NCI-H226 (cell line): ENCODE data around the gene NCKAP5L.
"Not testable (repeated sequence)": the region's sequence is repeated elsewhere in the genome, so short reads cannot be mapped to it uniquely, and the experiment has no call there.

ENCODE experiments used
- DNase-seq: peaks from one replicate; pipeline ENCODE4 v3.0.0-alpha.2; 2015

The NCKAP5L gene

DNA sequence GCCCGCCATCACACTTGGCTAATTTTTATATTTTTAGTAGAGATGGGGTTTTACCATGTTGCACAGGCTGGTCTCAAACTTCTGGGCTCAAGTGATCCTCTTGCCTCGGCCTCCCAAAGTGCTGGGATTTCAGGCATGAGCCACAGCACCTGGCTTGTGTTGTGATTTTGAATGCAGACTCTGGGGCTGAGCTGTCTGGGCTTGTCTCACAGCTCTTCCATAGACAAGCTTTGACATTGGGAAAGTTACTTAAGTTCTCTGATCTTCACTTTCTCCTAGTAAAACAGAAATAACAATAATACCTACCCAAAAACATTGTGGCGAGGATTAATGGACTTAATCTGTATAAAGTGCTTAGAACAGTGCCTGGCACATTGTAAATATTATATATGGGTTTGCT, 50.9 kb downstream of the NCKAP5L start:
- DNase-seq = no peak

DNA sequence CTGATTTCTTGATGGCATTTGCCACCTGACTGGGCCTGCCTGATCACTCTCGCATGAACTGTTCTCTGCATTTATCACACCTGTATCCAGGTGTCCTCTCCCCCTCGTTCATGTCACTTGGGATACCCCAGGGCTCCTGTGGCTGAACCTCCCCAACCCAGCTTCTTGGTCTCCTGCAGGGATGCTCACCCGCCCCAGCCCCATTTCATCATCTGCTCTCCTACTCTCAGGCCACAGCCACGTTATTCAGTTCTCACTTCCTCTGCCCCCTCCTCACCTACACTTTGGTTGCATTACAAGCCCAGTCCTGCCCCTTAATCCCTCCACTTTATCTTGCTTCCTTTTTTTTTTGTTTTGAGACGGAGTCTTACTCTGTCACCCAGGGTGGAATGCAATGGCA, 51.4 kb downstream of the NCKAP5L start:
- DNase-seq = no peak

- DNase-seq = peak; percentile 58
Observed at GRCh38 chr12:49776413-49776812, 51.8 kb downstream of the NCKAP5L start.

GRCh38 chr12:49773102-49773501, 55.1 kb downstream of the NCKAP5L start:
- DNase-seq = not testable (repeated sequence)

DNA sequence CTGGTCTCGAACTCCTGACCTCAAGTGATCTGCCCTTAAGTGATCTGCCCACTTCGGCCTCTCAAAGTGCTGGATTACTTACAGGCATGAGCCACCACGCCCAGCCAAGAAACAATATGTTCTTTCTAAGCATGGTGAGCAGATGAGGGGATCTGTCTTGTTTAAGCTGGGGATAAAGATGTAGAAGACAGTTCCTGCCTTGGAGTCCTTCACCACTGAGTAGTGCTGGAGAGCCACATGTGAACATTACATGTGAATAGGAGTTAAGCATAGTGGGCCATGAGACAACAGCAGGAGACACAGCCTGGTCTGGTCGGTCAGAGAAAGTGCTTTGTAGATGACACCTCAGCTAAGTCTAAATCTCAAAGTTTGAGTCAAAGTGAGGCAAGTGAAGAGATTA, 60.9 kb downstream of the NCKAP5L start:
- no peak for DNase-seq

GRCh38 chr12:49766115-49766455, 62.1 kb downstream of the NCKAP5L start:
- DNase-seq = no peak

- DNase-seq = no peak
Observed at GRCh38 chr12:49764126-49764525, 64.1 kb downstream of the NCKAP5L start.

- DNase-seq = peak; percentile 34
Observed at GRCh38 chr12:49763006-49763591, 65.1 kb downstream of the NCKAP5L start.

GRCh38 chr12:49762468-49762847, 65.8 kb downstream of the NCKAP5L start:
- no peak for DNase-seq

GRCh38 chr12:49761677-49762467, 66.3 kb downstream of the NCKAP5L start:
- no peak for DNase-seq

- no peak for DNase-seq
Observed at GRCh38 chr12:49750996-49751393, 77.2 kb downstream of the NCKAP5L start.

DNA sequence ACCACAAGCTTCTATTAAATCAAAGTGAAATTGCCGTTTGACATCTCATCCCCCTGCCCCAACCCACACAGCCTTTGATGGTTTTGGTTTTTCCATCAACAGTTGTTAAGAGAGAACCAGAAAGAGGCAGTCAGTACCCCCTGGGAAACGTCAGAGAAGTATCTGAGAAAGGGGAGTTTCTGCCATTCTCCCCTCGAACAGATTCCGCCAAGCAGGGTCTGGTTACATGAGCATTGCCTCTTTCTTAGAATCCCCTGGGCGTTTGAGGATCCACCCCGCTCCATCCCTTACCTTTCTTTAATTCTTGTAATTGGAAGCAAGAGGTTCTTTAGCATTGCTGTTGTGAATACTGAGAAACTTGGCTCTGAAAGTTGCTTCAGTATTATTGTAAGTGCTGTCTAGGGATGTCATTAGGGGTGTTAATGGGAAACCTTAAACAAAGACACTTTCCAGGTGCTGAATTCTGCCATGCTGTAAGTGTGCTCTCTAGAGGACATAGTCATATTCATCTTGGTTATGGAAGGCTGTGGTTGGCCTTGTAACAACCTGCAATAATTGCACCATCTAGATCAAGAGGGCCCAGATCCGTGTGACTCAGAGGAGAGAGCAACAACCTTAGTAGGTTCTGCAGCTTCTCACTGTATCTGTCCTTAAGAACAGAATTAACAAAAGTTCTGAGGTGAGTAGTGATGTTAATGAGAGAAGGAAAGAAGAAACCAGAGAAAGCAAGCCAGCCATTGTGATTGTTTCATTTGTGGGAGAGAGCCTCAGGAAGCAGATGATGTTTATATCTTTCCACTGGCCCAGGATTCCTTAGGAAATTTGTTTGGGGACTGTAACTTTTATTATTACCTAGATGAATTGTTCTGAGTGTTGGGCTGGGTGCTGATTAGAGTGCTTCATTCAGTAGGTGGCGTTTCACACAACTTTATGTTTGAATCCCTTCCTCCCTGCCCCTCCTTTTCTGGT, 77.9 kb downstream of the NCKAP5L start:
- DNase-seq = peak; percentile 10

- DNase-seq = no peak
Observed at GRCh38 chr12:49748800-49749199, 79.4 kb downstream of the NCKAP5L start.

DNA sequence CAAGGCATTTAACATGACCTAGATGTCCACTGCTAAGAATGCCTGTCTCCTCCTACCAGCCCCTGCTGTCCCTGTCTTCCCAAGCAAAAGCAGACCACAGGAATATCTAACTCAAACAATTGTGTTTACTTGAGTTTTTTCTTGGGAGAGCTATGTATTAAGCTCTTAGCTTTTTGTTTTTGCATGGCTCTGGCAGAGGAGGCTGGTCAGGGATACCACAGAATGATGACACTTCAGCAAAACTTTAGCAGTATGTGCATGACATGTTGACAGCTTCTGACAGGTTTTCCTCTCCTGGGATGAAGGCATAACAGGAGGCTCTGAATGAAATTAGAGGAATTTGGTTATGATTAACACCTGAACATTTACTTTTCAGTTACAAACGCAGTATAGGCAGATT, 79.9 kb downstream of the NCKAP5L start:
- DNase-seq = no peak

GRCh38 chr12:49744363-49744885, 83.8 kb downstream of the NCKAP5L start:
- no peak for DNase-seq

GRCh38 chr12:49741882-49742620, 86.2 kb downstream of the NCKAP5L start:
- DNase-seq = peak; percentile 91
